Middle frontal gyrus (tissue), 1 donor: Measurements from ENCODE around the gene C1orf159.
"Not testable (repeated sequence)": the region's sequence is repeated elsewhere in the genome, so short reads cannot be mapped to it uniquely, and the experiment has no call there.

Experiments
- DNase-seq: peaks from one replicate; pipeline ENCODE4 v3.0.0-alpha.2; 2015; ENCODE audit warnings: low spot score; ENCODE audit errors: extremely low spot score

Gene C1orf159

DNA sequence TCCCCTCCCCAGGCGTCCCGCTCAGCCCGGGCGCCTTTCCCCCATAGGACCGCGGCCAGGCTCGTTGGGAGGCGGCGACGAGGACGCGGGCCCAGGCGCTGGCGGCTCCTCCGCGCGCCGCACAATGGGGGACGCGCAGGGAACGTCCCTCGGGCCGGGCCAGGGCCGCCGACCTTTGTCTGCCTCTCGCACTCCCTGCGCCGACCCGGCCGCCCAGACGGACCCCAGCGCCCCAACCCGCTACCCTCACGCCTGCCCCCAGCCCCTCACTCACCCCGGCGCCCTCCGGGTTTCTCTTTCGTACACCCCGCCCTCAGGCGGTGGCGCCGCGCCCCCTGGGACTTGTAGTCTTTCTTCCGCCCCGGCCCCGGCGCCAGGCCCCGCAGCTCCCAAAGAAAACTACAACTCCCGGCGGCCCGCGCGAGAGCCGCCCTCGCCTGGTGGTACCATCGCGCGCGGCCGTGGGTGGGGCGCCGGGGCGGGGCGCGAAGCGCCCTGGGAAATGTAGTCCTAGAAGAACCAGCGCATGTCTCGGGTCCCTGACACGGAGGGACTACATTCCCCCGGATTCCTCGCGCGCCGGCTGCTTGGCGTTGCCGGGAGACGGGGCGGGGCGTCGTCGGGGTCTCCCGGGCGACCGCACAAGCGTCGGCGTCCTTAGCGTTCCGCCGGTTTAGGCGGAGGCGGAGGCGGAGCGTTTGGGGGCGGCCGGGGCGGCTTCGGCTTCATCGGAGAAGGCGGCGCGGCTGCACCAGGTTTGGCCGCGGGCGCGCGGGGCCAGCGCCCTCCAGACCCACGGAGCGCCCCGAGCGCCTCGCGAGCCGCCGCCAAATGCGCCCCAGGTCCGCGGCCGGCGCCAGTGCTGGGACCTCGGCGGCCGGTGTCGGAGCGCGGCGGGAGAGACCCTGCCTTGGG is at the start of gene C1orf159:
C1orf159 (minus strand) TSS at position 304 of the 915 bp plus-strand sequence. CDS start 24,546 bp downstream, outside the sequence.
- peak; percentile 95 for DNase-seq

DNA sequence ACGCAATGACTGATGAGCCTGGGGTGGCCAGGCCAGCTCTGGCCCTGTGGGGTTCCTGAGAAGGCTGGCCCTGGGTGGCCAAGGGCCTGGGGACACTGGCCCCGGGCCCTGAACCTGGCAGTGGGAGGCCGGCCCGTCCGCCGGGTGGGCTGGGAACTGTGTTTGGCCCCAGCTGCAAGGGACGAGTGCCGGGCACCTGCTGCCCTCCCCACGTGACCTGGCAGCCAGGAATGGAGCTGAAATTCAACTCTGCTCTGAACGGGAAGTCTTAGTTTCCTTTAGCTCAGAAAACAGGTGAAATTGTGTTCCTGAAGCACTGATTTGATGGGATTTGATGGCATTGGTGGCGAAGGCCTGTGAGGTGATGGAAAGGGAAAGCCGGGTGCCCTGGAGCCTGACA is 49.6 kb upstream of the C1orf159 start:
- DNase-seq: no peak

DNA sequence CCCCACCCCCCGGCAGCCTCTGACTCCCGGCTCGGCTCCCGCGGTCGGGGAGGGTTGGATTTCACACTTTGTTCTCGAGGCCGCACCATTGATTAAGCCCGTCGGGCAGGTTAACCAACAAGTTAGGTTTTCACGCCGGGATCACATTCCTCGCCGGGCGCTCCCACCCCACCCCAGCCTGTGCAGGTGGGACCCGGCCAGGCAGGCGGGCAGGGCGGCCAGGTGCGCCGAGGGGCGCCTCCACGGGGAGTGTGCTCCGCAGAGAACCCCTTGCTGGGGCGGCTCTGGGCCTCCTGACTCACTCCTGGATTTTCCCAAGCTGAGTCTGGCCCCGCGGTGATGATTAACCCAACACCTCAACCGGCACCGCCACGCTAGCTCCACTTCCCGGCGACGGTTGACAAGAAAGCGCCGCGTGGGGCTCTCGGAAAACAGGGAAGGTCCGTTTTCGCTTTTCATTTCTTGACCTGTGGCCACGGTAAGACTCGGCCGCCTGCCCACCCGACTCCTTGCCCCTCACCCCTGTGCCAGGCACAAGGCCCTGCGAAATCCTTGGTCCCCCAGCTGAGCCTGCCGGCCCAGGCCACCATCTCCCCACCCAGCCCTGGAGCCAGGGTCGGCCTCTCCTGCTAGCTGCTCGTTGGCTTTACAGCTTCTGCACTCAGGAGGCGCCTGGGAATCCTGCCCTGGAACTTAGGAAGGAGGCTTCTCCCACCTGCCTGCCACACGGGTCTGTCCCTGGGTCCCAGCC is 49.0 kb upstream of the C1orf159 start:
- DNase-seq: no peak

DNA sequence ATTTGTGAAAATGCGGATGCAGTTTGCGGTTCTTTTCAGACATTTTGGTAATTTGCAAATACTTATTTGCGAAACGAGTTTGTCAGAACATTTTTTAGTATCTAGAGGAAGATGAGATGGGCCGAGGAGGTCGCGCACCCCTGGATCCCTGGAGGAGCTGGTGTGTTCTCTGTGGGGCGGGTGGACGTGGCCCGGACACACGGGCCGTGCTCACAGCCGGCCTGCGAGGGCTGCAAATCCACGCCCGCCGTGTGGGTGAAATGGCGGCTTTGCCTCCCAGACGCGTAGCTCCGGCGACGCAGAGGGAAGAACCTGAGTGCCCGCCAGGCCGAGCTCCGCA is 48.4 kb upstream of the C1orf159 start:
- no peak for DNase-seq

DNA sequence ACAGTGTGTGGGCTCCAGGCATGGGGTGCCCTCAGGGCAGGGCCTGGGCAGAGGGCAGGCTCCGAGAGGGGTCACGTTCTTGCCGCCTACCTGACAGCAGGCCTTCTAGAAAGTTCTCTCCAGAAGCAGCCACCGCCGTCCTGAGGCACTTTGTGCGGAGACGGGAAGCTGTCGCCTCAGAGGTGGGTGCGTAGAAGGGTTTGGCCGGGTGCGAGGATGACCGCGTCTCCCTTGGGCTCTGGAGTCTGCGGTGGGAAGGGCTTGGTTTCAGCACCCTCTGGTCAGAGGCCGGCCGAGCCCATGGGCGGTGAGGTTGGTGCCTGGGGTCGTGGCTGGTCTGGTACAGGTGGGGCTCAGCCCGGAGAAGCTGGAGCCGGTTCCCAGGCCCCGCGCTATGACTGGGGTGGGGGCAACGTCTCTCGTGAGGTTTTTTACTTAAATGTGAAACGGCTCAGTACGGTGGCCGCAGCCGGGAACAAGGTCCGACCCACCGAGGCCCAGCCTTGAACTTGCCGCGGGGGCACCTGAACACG is 47.7 kb upstream of the C1orf159 start:
- DNase-seq: no peak

DNA sequence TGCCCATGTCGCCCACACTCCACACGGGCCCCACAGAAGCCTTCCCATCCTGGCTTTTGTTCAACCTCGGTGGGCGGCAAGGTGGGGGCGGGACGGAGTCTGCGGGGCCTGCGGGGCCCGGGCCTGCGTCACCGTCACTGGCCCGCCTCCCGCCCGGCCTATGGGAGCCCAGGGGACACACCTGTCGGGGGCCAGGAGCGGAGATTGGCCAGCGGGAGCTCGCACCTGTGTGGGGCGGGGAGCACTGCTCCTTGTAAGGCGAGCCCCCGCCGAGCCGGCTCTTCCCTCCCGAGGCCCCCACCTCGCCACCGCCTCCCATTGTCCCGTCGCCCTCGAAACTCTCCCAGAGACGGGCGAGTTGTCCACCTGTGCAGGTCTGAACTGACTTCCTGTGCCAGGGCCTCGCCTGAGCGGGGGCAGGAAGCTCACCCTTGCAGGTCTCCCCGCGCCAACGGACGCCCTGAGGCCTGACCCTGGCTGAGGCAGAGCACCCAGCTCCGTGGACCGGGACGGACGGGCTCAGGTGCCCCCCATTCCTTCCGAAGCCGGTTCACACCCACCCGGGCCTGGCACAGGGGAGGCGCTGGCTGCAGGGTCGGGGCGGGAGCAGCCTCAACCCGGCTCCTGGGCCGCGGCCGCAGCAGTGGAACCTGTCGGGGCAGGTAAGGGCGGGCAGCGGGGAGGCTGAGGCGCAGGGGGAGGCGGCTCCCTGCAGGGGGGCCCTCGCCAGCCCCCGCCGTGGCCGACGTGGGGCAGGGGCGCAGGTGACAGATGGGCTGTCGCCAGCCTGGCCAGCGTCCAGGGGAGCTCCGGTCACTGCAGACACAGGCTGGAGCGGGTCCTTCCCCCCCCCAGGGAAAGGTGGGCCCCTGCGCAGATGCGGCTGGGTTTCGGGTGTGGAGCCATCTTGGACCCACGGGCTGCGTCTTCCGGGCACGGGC is 47.0 kb upstream of the C1orf159 start:
- no peak for DNase-seq

DNA sequence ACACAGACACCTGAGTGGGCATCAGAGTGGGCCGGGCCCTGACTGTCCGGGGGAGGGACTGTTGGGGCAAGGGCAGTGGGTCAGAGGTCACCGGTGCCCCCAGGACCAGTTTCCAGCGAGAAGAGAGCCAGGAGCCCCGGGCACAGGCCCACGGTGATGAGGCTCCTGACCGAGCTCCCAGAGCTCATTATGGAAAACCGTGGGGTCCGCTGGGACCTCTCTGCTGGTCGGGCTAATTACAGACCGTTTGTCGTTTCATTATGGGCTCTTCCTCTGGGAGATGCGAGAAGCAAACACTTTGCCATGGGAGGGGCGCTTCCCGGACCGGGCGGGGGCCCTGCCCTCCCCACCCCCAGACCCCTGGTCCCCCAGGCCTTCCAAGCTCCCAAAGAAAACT is 45.8 kb upstream of the C1orf159 start:
- no peak for DNase-seq

DNA sequence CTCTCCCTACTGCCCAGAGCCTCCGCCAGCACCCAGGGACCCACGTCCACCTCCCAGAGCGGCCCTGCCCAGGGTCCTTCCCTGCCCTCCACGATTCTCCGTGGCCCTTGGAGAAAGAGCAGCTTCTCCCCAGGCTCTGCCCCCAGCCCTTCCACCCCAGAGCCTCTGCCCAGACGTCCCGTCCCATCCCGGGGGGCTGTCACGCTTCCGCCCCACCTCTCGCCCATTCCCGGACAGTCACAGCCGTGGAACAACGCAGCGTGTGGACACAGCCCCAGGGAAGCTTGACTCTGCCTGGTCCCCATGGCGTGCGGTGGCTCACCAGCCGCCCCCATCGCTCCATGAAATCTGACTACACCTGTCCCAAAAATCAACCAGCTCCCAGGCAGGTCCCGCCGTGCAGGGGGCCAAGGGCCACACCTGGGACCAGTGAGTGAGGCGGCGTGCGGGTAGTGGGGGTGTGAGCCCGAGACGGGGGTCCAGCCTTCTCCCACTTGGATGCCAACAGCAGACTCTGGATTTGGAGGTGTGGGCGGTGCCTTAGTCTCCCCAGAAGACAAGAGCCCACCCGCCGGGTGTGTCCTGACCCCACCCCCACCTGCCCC is 45.3 kb upstream of the C1orf159 start:
- no peak for DNase-seq

DNA sequence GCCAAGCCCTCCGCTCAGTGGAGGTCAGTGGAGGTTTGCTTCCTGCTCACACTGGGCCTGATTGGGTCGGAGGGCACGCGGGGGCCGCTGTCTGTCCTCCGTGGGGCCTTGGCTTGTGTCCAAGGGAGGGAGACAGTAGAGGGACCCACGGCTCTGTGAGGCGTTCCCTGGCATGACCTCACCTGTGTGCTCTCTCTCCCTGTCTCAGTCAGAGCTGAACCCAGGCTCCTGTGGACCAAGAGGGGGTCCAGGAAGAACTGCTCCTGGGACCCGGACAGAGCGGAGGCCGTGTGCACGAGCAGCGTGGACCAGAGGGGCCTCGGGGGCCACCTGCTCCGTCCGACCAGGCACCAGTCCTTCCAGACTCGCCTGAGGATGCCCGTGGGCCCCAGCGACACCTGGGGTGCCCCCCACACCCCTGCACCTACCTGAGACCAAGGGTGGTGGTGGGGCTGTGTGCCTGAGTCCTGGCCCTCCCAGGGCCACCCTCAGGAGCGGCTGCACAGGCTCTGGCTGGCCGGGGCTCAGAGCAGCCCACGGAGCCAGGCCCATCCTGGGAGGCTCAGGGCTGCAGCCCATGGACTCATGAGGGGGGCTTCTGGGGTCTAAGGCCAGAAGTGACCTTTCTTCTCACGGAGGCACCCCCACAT is 44.5 kb upstream of the C1orf159 start:
- DNase-seq: no peak

DNA sequence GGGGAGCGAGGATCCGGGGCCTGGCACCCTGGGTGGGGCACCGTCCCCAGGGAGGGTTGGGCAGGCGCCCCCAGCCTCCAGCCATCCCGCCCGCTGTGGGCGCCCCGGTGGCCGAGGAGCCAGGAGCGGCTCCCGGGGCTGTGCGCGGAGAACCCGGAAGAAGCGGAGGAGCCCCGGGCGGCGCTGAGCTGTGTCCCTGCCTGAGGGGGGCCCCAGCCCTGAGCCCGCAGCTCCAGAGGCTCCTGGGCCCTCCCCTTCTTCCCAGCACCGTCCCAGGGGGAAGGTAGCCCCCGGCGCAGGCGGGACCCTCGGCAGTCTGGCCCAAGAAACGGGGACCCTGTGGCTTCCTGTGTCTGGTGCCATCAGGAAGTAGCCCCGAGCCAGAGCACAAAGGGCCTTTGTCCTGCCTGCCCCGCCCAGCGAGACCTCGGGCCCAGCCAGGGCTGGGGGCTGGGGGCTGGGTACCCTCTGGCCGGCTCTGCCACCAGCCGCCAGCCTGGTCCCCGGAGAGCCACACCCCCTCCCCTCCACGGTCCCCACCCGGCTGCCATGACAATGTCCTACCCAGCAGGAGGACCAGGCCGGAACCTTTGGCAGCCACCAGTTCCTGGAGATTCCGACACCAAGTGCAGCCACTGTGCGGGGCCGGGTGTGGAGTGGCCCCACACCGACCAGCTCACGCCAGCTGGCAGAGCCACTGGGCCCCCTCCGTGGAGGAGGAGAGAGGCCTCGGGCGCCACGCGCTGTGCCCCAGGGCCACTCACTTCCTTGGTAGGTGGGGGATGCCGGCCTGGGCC is 42.2 kb upstream of the C1orf159 start:
- DNase-seq: peak; percentile 42

DNA sequence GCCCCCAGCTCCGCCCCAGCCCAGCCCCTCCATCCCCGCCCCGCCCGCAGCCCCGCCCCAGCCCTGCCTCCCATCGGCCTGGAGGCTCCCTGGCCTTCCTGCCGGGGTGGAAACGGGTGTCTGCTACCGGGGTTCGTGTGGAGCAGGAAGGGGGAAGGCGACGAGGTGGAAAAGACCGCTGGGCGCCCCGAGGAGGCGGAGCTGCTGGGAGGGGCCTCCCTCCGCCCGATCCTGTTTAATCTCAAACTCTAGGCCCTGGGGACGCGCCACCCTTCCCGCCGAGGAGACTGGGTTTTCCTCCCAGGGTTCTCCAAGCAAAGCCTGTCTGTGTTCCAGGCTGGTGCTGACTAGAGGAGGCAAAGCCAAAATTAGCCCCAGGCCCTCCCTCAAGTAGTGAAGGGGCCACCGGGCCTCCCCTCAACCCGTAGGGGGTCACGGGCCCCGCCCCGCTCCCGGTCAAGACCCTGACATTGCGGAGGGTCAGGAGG is 41.6 kb upstream of the C1orf159 start:
- no peak for DNase-seq

DNA sequence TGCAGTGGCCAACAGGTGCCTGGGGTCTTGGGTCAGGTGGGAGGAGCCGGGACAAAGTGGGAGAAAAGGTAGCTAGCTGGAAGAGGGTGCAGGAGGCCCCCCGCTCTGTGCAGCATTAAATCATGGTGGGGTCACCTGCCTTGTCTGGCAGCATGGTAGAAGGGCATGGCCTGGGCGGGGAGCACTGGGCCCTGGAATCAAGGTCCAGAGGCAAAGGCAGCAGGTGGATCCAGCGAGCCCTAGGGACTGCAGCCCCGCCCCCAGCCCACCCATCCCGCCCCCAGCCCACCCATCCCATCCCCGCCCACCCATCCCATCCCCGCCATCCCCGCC is 41.1 kb upstream of the C1orf159 start:
- DNase-seq: no peak

DNA sequence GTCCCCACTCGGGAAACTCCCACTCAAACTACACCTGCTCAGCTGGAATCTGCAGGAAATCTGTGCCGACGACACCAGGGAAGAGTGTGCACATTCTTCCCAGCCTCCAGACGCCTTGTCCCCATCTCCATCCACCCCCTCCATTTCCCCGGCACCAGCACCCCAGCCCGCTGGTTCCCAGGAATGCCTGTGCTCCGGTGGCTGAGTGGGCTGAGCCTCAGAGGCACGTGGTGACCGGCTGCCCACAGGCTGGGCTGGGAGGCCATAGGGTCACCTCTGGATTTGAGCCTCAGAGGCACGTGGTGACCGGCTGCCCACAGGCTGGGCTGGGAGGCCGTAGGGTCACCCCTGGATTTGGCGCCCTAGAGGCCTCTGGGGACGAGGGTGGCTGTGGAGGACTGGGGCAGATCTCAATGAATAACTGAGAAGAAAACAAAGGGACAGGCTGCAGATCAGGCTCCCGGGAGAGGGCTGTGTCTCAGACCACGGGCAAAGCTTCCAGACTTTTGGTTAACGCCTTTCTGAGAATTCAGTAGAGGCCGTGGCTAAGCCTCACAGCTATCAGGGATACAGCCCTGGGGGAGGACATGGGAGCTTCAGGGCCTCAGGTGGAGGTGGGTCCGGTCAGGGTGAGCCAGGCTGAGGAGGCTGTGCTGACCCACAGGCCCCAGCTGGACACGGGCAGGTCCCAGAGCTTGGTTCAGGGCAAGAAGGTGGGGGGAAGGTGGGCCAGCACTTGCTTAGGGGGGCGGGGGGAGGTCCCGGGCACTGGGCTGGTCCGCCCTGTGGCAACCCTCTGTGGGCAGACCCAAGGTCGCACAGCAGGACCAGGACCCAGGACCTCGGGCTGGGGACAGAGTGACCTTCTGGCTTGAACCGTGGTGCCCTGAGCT is 40.5 kb upstream of the C1orf159 start:
- no peak for DNase-seq

DNA sequence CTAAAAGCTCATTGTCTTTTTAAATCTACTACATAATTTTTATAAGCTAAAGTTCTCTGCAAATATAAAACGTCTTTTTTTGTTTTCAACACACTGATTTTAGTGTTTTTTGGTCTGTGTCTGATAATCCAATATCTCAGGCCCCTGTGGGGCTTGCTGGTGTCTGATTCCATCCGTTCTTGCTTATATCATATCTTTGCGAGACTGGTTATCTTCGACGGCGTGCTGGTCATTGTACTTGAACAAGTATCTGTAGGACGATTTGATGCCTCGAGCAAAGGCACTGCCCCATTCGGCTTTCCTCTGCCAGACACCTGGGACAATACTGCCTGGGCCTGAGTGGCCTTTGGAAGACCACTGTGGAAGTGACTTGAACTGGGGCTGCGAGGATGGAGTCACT is 39.4 kb upstream of the C1orf159 start:
- no peak for DNase-seq

DNA sequence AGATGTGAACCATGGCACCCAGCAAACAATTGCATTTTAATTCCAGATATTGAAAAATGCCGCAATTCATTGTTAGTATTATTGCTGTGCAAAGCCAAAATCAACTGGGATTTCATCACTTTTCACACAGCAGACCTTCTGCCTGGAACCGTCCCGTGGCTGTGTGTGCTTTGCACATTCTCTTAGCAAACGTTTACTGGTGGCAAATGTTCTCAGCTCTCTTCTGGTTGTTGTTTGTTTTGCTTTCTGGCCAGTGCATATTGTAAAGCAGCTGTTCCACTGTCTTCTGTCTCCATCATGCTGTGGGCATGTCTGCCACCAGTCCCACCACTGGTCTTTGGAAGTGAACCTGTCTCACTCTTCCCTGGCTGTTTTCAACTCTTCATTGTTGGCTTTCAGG is 38.0 kb upstream of the C1orf159 start:
- DNase-seq: no peak

DNA sequence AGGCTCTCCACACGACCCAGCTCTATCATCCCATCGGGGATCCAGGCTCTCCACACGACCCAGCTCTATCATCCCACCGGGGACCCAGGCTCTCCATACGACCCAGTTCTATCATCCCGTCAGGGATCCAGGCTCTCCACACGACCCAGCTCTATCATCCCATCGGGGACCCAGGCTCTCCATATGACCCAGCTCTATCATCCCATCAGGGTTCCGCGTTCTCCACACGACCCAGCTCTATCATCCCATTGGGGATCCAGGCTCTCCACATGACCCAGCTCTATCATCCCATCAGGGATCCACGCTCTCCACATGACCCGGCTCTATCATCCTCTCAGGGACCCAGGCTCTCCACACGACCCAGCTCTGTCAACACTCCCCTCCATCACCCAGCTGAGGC is 37.3 kb upstream of the C1orf159 start:
- DNase-seq: not testable (repeated sequence)

DNA sequence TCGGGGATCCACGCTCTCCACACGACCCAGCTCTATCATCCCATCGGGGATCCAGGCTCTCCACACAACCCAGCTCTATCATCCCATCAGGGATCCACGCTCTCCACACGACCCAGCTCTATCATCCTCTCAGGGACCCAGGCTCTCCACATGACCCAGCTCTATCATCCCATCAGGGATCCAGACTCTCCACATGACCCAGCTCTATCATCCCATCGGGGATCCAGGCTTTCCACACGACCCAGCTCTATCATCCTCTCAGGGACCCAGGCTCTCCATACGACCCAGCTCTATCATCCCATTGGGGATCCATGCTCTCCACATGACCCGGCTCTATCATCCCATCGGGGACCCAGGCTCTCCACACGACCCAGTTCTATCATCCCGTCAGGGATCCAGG is 36.5 kb upstream of the C1orf159 start:
- DNase-seq: not testable (repeated sequence)

DNA sequence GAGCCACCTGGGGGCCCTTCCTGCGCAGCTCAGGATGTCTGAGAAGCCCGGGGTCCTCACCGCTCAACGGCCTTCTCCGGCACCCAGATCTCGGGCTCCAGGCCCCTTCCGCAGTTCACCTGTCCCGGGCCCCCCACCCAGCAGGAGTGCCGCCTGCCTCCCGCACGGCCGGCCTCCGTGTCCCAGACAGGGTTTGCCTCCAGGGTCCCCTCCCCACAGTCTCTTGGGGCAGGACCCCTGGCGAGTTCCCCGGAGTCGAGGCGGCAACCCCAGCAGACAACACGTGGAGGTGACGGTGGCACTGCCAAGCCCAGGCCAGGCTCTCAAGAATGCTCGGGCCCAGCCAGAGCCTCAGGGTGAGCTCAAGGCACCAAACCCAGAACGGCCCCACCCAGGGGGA is 35.4 kb upstream of the C1orf159 start:
- no peak for DNase-seq
